ENCODE measurements around the gene SLC44A1.

SLC44A1 gene

GRCh38 chr9:105362470-105362869 is 118.0 kb downstream of the SLC44A1 start:
- Histone ChIP-seq H3K79me2 (ENCODE audit: insufficient read depth, low read length) (no peaks in the 10 kb centered on the region), H3K9ac (ENCODE audit: low read length) (no peak overlapping the region), H2AFZ (ENCODE audit: low read length) (no peak overlapping the region), H3K4me2 (ENCODE audit: low read length) (no peak overlapping the region), H4K20me1 (ENCODE audit: insufficient read depth, low read length) (no peaks in the 10 kb centered on the region), H3F3A (ENCODE audit: insufficient read depth, low read length) (no peaks in the 10 kb centered on the region), H3K36me3 (ENCODE audit: insufficient read depth, low read length) (peaks cover 79% of the 10 kb centered on the region), H3K9me2 (ENCODE audit: low read depth, low read length) (no peaks in the 10 kb centered on the region), H3K27ac (ENCODE audit: low read depth, low read length, poor library complexity, severe bottlenecking) (no peak overlapping the region), H3K9me3 (ENCODE audit: low read length) (no peaks in the 10 kb centered on the region), H3K27me3 (ENCODE audit: insufficient read depth, low read length) (no peaks in the 10 kb centered on the region), H3K4me3 (ENCODE audit: low read depth, low read length, poor library complexity, severe bottlenecking) (no peak overlapping the region), H3K4me1 (ENCODE audit: insufficient read depth, low read length, severe bottlenecking) (no peaks in the 10 kb centered on the region)
- no peak for TF ChIP-seq CTCF (IDR thresholded peaks at IDR 0.05; ENCODE audit: low read length)
- TF ChIP-seq EZH2 (IDR thresholded peaks at IDR 0.05; ENCODE audit: borderline replicate concordance, low read length), result no peak

GRCh38 chr9:105363837-105364236 is 119.4 kb downstream of the SLC44A1 start:
- no peaks in the 10 kb centered on the region for H3K9me2 ChIP-seq (ENCODE audit: low read depth, low read length)
- no peaks in the 10 kb centered on the region for H4K20me1 ChIP-seq (ENCODE audit: insufficient read depth, low read length)
- H3K36me3 ChIP-seq (ENCODE audit: insufficient read depth, low read length), result peaks cover 80% of the 10 kb centered on the region
- TF ChIP-seq CTCF (IDR thresholded peaks at IDR 0.05; ENCODE audit: low read length) (no peak), EZH2 (IDR thresholded peaks at IDR 0.05; ENCODE audit: borderline replicate concordance, low read length) (no peak)
- H3K9ac ChIP-seq (ENCODE audit: low read length), result no peak overlapping the region
- H3K9me3 ChIP-seq (ENCODE audit: low read length), result no peaks in the 10 kb centered on the region
- H3K27me3 ChIP-seq (ENCODE audit: insufficient read depth, low read length), result no peaks in the 10 kb centered on the region
- no peaks in the 10 kb centered on the region for H3F3A ChIP-seq (ENCODE audit: insufficient read depth, low read length)
- no peak overlapping the region for H3K4me2 ChIP-seq (ENCODE audit: low read length)
- no peaks in the 10 kb centered on the region for H3K79me2 ChIP-seq (ENCODE audit: insufficient read depth, low read length)
- H3K4me1 ChIP-seq (ENCODE audit: insufficient read depth, low read length, severe bottlenecking), result no peaks in the 10 kb centered on the region
- H2AFZ ChIP-seq (ENCODE audit: low read length), result no peak overlapping the region
- H3K27ac ChIP-seq (ENCODE audit: low read depth, low read length, poor library complexity, severe bottlenecking), result no peak overlapping the region
- H3K4me3 ChIP-seq (ENCODE audit: low read depth, low read length, poor library complexity, severe bottlenecking), result no peak overlapping the region

GRCh38 chr9:105369911-105370310 is 125.5 kb downstream of the SLC44A1 start:
- Histone ChIP-seq H3K4me1 (ENCODE audit: insufficient read depth, low read length, severe bottlenecking) (no peaks in the 10 kb centered on the region), H4K20me1 (ENCODE audit: insufficient read depth, low read length) (no peaks in the 10 kb centered on the region), H3K9me2 (ENCODE audit: low read depth, low read length) (no peaks in the 10 kb centered on the region), H2AFZ (ENCODE audit: low read length) (no peak overlapping the region), H3K36me3 (ENCODE audit: insufficient read depth, low read length) (peaks cover 53% of the 10 kb centered on the region), H3K27me3 (ENCODE audit: insufficient read depth, low read length) (no peaks in the 10 kb centered on the region), H3K79me2 (ENCODE audit: insufficient read depth, low read length) (no peaks in the 10 kb centered on the region), H3K4me2 (ENCODE audit: low read length) (no peak overlapping the region), H3F3A (ENCODE audit: insufficient read depth, low read length) (no peaks in the 10 kb centered on the region), H3K27ac (ENCODE audit: low read depth, low read length, poor library complexity, severe bottlenecking) (no peak overlapping the region), H3K9ac (ENCODE audit: low read length) (no peak overlapping the region), H3K4me3 (ENCODE audit: low read depth, low read length, poor library complexity, severe bottlenecking) (no peak overlapping the region), H3K9me3 (ENCODE audit: low read length) (no peaks in the 10 kb centered on the region)
- TF ChIP-seq EZH2 (IDR thresholded peaks at IDR 0.05; ENCODE audit: borderline replicate concordance, low read length), result no peak
- TF ChIP-seq CTCF (IDR thresholded peaks at IDR 0.05; ENCODE audit: low read length), result no peak

Measured in OCI-LY1 (cell line).